ENCODE results near the gene SPNS3.

SPNS3 gene

GRCh38 chr17:4450710-4451316 is 17.1 kb downstream of the SPNS3 start:
- no peak for DNase-seq
- H3K9me2 ChIP-seq (replicated peaks; ENCODE audit: insufficient read depth, low read length) = no peaks in the 10 kb centered on the region
- H4K20me1 ChIP-seq (ENCODE audit: insufficient read depth, low read length) = no peaks in the 10 kb centered on the region
- TF ChIP-seq EZH2phosphoT487 (IDR thresholded peaks at IDR 0.05; ENCODE audit: low read length) (no peak), EZH2 (optimal IDR thresholded peaks at IDR 0.05; ENCODE audit: low read depth, low read length) (no peak), CTCF (IDR thresholded peaks at IDR 0.05; ENCODE audit: low read length) (no peak)
- no peaks in the 10 kb centered on the region for H3K9me3 ChIP-seq (replicated peaks; ENCODE audit: insufficient read depth, low read length)
- H3K27ac ChIP-seq (ENCODE audit: low read length) = no peak overlapping the region
- no peaks in the 10 kb centered on the region for H3F3A ChIP-seq (ENCODE audit: insufficient read depth, low read length)
- H3K4me2 ChIP-seq (ENCODE audit: low read depth, low read length) = no peak overlapping the region
- no peak overlapping the region for H3K4me3 ChIP-seq (ENCODE audit: low read length)
- H3K4me1 ChIP-seq (ENCODE audit: low read length) = no peaks in the 10 kb centered on the region
- no peak overlapping the region for H2AFZ ChIP-seq (ENCODE audit: low read length)
- H3K9ac ChIP-seq (ENCODE audit: low read length) = no peak overlapping the region
- H3K27me3 ChIP-seq (replicated peaks; ENCODE audit: insufficient read depth, low read length) = no peaks in the 10 kb centered on the region
- H3K36me3 ChIP-seq (replicated peaks; ENCODE audit: insufficient read depth, low read length) = no peaks in the 10 kb centered on the region
- H3K79me2 ChIP-seq (ENCODE audit: low read length) = no peaks in the 10 kb centered on the region

DNA sequence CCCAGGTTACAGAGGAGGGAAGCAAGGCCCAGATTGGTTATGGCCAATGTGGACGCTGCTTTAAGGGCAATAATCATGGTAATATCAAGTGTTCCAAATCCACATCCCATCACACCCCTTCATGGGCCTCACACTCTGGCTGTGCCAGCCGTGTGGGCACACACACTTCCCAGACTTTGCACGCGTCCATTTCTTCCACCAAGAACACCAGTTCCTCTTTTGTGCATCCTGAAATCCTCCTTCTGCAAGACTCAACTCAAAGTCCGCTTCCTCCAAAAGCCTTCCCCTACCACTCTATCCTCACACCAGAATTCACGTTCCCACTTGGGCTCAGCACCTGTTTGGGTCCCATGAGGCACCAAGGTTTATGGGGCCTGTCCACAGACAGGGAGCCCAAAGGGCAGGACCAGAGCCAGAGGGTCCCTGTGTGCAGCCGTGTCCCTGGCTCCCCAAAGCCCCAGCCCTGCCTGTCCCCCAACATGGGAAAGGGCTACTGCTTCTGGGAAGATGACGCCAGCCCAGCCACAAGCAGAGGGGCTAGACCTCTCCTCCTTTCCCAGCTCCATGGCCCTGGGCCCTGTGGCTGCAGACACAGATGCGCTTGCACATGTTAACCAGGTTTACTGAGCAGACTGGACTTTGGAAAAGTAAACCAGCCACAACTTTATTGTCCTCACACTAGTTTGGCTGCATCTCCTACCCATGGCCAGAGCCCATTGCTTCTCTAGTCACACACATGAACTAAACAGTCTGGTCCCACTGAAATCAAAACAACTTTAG is 20.3 kb downstream of the SPNS3 start:
- Histone ChIP-seq H3K79me2 (ENCODE audit: low read length) (no peaks in the 10 kb centered on the region), H3K4me1 (ENCODE audit: low read length) (no peaks in the 10 kb centered on the region), H3F3A (ENCODE audit: insufficient read depth, low read length) (no peaks in the 10 kb centered on the region), H3K4me3 (ENCODE audit: low read length) (no peak overlapping the region), H3K27ac (ENCODE audit: low read length) (no peak overlapping the region), H3K9ac (ENCODE audit: low read length) (no peak overlapping the region), H3K9me2 (replicated peaks; ENCODE audit: insufficient read depth, low read length) (no peaks in the 10 kb centered on the region), H3K9me3 (replicated peaks; ENCODE audit: insufficient read depth, low read length) (no peaks in the 10 kb centered on the region), H2AFZ (ENCODE audit: low read length) (no peak overlapping the region), H4K20me1 (ENCODE audit: insufficient read depth, low read length) (no peaks in the 10 kb centered on the region), H3K4me2 (ENCODE audit: low read depth, low read length) (no peak overlapping the region), H3K27me3 (replicated peaks; ENCODE audit: insufficient read depth, low read length) (peaks cover 3% of the 10 kb centered on the region; the same call in 1 of the 2 replicates), H3K36me3 (replicated peaks; ENCODE audit: insufficient read depth, low read length) (no peaks in the 10 kb centered on the region)
- DNase-seq = no peak
- TF ChIP-seq CTCF (IDR thresholded peaks at IDR 0.05; ENCODE audit: low read length) = no peak
- TF ChIP-seq EZH2 (optimal IDR thresholded peaks at IDR 0.05; ENCODE audit: low read depth, low read length) = no peak
- no peak for TF ChIP-seq EZH2phosphoT487 (IDR thresholded peaks at IDR 0.05; ENCODE audit: low read length)

GRCh38 chr17:4460661-4461060 is 26.9 kb downstream of the SPNS3 start:
- H3K27ac ChIP-seq (ENCODE audit: low read length) = no peak overlapping the region
- H3K4me1 ChIP-seq (ENCODE audit: low read length) = no peaks in the 10 kb centered on the region
- TF ChIP-seq EZH2 (optimal IDR thresholded peaks at IDR 0.05; ENCODE audit: low read depth, low read length) (no peak), EZH2phosphoT487 (IDR thresholded peaks at IDR 0.05; ENCODE audit: low read length) (no peak), CTCF (IDR thresholded peaks at IDR 0.05; ENCODE audit: low read length) (no peak)
- no peak overlapping the region for H3K4me3 ChIP-seq (ENCODE audit: low read length)
- H3K4me2 ChIP-seq (ENCODE audit: low read depth, low read length) = no peak overlapping the region
- H3K9ac ChIP-seq (ENCODE audit: low read length) = no peak overlapping the region
- no peak for DNase-seq
- H3K27me3 ChIP-seq (replicated peaks; ENCODE audit: insufficient read depth, low read length) = peaks cover 25% of the 10 kb centered on the region
- H3K9me2 ChIP-seq (replicated peaks; ENCODE audit: insufficient read depth, low read length) = no peaks in the 10 kb centered on the region
- no peaks in the 10 kb centered on the region for H3F3A ChIP-seq (ENCODE audit: insufficient read depth, low read length)
- no peak overlapping the region for H2AFZ ChIP-seq (ENCODE audit: low read length)
- no peaks in the 10 kb centered on the region for H3K36me3 ChIP-seq (replicated peaks; ENCODE audit: insufficient read depth, low read length)
- H3K79me2 ChIP-seq (ENCODE audit: low read length) = no peaks in the 10 kb centered on the region
- no peaks in the 10 kb centered on the region for H4K20me1 ChIP-seq (ENCODE audit: insufficient read depth, low read length)
- no peaks in the 10 kb centered on the region for H3K9me3 ChIP-seq (replicated peaks; ENCODE audit: insufficient read depth, low read length)

All from MM.1S (cell line).